Activated CD8-positive, alpha-beta memory T cell treated with anti-CD3 and anti-CD28 coated beads, Interleukin-2, amount 50 U/mL, for 4 hours (primary cell): ENCODE results near the gene NMT1.

Source experiments
- DNase-seq: peaks from one replicate; pipeline ENCODE4 v3.0.0-alpha.2; 2020

NMT1 gene

DNA sequence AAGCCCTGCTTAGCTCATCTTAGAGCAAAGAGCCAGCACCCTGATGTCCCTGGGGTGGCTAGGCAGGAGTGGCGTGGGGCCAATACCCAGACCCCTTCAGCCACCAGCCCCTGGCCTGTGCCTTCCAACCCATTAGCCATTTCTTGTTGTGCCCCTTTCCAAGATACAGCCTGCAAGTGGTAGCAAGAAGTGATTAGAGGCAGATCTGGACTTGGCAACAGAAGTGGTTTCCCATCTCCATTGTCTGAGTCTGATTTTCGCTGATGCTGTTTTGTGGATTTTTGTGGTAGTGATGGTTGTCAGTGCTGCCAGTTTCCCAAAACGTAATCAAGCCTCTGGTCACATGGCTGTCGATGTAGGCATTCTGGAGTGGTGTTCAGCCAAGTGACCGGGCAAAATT is 45.5 kb downstream of the NMT1 start:
- DNase-seq: no peak

DNA sequence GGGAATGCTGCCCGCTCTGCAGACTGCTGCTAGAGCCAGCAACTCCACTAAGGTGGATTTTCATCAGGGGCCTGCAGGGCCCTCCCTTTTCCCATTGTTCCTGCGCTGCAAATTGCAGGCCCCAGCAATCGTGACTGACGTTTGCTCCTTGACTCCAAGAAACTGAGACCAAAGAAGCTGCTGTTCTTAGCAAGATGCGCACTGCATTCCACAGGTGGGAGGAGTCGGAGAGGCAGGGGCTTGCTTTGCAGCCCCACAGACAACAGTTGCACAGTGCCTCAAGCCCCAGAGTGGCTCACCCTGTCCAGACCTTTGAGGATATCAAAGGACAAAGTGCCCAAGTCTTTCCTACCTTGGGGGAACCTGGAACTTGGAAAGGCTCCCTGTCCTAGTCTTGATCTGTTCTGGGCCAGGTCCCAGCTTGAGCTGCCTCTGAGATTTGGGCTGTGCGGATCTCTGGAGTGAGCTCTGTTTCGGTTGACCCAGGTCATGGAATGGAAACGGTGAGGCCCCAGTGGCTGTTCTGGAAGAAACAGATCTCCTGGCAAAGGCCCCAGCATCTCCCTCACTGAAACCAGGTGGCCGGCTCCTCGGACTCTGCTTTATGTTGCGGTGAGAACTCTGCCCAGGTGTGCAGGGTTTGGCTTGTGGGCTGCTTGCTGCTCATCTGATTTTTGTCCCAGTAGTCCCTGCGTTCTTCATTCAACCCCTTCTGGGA is 46.3 kb downstream of the NMT1 start:
- no peak for DNase-seq

DNA sequence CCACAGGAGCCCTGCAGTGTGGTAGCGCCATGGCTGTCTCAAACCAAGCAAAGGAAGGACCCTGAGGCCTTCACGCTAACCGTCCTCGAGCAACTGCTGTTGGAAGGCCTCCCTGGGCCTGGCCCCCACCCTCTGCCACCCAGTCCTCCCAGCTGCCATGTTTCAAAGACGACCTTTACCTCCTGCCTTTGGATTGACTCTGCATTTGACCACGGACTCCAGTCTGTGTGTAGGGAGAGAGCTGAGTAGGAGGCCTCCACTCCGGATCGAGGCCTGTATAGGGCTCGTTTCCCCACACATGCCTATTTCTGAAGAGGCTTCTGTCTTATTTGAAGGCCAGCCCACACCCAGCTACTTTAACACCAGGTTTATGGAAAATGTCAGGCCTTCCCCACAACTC is 46.9 kb downstream of the NMT1 start:
- DNase-seq: no peak

DNA sequence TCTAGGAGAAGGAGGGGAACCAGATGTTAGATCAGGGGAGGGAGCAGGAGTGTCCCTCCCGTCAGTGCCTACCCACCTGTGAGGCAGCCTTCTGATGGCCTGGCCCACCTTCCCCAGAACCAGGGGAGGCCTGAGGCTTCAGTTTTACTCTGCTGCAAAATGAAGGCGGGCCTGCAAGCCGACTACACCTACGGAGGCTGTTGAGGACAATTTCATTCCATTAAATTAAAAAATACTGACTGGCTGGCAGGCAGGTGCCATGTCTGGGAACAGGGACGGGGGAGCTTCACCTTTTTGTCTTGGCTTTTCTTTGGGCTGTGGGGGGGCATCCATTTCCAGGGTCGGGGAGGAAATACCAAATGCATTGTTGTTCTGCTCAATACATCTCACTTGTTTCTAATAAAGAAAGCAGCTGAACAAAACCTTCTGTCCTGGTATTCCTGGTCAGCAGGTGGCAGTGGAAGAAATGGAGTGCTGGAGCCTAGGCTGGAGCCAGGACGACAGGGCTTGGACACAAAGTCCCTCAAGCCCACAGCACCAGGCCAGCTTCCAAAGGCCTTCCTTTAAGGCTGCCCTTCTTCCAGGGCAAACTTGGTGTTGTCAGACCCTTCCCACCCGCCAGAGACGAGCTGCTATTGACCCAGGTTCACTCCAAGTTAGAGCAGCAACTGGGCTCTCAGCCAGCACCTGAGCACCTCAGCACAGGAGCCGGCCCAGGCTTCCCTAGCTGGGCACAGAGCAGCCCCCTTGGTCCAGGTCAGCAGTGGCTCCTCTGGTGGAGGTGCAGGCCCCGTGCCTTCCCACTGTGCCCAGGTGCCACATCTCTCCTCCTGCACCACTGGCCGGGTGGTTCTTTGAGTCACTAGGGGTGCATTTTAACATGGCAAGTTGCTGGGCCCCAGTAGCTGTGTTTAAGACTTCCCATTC is 47.7 kb downstream of the NMT1 start:
- no peak for DNase-seq

DNA sequence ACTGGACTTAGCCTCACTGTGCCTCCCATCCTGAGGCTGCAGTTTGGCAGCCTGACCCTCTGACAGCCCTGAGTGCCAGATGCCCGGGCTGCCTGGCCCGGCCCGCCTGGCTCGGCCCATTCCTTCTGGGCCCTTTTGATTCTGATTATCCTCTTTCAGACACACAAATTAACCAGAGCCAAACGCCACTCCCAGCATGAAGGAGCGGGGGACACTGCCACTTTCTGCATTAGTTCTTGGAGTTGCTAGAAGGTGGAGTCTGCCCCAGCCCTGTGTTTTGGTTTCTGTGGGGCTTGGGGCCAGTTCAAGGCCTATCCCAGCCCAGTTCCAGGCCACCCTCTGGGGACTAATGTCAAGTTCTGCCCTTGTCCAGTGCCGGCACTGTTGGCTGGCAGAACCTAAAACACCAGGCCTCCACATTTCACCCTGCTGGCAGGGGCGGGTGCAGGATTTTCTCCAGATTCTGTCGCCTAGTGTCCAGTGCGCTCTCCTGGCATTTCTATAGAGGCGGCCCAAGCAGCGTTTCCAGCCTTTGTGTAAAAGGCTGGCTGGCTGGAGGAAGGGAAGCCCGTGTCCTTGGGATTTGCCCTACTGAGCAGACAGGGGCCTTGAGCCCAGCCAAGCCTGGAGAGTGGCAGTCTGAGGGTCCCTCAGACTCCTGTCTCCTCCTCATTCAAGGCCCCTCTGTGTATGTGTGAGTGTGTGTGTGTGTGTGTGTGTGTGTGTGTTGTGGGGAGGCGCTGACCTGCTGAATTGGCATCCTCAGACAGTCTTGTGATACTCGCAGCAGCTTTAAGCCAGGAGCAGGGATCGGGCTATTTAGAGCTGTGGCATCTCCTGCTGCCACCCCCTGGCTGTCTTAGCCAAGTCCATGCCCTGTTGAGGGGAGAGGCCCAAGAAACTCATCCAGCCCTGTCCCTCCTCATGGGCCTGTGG is 49.8 kb downstream of the NMT1 start:
- no peak for DNase-seq

DNA sequence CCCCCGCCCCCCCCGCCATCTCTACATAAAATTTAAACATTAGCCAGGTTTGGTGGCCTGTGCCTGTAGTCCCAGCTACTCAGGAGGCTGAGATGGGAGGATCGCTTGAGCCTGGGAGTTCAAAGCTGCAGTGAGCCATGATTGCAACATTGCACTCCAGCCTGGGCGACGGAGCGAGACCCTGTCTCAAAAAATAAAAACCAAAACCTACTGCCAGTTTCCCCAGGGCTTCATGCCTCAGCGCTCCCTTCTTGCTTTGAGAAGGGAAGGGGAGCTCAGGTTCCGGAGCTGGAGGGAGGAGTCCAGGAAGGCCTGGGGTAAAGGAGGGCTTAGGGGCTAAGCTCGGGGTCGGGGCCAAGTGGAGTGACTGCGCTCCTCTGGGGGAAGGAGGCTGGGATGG is 50.7 kb downstream of the NMT1 start:
- DNase-seq: no peak

DNA sequence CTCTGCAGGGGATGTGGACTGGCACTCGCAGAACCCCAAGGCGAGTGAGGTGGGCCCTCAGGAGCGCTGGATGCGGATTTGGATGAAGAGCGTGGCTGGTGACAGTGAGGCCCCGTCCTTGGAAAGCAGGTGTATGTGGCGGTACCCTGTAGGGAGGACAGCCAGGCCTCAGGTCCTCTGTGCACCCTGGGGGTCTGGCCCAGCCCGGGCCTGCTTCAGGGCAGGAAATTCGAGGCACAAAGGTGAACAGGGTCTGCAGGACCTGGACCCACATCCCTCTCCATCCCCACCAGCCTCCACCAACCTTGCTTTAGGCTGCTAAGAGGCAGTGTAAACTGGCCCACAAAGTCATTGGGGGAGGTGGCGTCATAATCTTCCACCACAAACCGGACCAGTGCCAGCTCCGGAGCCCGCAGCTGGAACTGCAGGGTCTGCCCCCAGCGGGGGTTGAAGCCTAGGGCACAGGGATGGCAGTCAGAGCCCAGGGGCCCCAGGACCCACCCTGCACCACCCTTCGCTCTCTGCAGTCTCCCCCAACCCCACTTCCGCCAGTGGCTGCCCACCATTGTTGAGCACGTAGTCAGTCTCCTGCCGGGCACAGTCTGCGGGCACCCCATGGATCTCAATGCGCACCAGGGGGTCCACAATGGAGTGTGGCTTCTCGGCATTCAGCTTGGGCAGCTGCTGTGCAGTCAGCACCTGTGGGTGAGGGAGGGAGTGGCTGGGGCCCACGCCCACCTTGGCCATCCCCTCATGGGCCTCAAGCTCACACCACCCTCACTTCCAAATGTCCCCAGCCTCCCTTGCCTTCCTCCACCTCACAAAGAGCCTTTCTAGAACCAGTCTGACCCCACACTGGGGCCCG is 51.7 kb downstream of the NMT1 start:
- DNase-seq: no peak

DNA sequence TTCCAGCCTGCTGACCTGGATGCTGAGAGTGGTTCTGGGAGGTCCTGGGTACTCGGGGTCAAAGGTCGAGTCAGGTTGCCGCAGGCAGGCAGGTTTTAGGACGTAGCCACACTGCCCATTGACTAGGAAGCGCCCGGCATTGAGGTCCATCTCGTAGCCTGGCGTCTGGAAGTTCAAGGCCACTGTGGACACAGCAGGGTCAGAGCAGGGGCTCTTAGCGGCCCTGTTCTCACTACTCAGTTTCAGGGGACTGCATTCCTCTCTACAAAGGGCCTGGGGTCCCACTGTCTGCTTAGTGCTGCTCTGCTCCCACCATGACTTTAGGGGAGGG is 52.3 kb downstream of the NMT1 start:
- DNase-seq: no peak

DNA sequence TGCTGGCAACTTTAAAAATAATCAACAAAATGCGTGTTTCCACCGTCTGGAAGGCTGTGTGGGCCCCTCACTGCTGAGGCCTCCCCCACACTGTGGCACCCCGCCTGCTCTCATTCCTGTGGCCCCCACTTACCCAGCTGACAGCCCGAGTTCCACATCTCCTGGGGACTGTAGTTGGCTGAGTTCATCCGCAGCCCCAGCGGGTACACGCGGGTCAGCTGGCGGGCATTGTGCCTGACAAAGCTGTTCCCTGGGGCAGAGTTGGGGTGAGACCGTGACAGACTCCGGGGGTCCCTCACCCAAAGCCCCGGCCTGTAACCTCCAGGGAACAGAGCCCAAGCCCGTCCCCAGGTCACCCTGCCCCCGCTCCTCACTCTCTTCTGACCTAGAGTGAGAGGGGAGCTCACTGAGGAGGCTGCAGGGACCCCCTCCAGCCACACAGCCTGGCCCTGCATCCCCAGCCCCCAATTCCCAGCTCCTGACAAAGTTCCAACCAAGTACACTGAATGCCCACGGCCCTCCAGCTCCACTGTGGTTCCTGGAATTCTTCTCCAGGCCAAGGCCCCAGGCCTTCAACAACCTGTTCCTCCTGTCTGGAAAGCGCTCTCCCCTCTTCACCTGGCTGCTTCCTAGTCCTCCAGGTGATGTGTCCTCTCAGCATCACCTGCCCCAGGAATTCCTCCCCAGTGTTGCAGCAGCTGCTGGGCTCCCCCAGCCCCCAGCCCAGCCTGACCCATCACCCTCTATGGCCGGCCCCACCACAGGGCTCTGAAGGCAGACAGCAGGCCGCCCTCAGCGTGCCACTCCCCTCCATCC is 53.2 kb downstream of the NMT1 start:
- no peak for DNase-seq

DNA sequence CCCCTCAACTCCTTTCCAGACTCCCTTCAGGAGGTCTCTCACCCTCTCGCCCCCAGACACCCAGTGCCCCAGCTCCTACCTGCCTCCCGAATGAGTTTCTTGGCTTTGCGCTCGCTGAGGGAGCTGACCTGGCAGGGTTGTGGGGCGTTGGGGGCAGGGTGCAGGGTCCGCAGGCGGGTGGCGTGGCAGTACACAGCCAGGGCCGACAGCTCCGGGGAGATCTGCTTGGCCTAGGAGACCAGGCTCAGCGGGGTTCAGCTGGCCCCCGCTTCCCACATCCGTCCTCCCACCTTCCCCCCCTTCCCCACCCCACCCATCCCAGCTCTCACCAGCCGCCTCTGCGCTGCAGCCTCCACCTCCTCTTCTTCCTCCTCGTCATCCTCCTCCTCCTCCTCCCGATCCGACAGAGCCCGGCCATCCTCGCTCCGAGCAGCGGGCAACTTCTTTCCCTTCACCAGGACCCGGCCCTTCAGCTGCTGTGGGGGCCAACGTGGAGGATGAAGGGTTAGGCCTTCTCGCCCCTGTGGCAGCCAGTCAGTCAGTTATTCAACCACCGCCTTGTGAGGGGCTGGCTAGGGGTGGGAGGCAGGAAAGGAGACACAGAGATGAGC is 54.0 kb downstream of the NMT1 start:
- no peak for DNase-seq

DNA sequence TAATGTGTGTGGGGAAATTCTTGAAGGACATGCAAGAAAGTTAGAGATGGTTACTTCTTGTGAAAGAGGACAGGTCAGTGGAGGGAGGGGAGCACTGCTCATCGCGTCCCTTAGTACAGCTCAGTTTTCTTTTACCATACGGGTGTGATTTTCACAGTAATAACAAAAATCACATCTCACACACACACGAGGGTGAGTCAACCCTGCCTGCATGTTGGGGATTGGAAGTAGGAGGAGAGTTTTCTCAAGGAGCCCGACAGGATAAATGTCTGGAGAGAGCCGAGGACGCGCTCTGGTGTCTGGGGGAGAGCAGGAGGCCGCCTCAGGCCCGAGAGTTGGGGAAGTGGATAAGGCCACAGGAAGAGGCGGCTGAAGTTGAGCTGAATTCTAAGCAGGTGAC is 54.8 kb downstream of the NMT1 start:
- no peak for DNase-seq

DNA sequence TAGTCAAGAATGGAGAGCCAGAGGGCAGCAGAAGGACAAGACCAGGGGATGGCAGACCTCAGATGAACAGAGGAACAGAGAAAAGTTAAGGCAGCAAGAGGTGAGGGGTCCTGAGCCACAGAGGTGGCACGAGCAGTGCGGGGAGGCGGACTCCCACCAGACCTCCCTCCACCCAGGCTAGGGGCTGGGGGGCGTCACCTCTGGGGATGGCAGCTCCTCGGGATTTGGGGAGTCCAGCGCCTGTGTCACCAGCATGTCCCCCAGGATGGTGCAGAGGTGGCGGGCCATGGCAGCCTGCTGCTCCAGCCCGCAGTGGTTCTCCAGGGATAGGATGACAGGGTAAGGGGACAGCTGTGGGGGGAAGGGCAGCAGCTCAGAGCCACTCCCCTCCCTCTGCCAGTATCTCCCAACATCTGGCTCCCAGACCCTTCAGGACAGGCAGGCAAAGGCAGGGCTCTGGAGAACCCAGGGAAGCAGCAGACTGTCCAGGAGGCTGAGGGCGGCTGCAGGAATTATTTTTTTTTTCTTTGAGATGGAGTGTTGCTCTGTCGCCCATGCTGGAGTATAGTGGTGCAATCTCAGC is 55.4 kb downstream of the NMT1 start:
- DNase-seq: no peak

DNA sequence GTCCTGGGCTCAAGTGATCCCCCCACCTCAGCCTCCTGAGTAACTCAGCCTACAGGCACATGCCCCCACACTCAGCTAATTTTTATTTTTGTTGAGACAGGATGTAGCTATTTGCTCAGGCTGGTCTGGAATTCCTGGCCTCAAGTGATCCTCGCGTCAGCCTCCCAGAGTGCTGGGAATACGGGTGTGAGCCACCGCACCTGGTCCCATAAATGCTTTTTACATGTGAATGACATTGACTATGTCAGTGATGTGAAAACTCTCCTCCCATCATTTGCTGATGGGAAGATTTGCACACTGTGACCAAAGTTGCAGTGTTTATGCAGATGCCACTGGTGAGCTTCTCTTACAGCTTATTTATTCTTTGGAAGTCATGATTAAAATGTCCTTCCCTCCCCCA is 56.2 kb downstream of the NMT1 start:
- no peak for DNase-seq

DNA sequence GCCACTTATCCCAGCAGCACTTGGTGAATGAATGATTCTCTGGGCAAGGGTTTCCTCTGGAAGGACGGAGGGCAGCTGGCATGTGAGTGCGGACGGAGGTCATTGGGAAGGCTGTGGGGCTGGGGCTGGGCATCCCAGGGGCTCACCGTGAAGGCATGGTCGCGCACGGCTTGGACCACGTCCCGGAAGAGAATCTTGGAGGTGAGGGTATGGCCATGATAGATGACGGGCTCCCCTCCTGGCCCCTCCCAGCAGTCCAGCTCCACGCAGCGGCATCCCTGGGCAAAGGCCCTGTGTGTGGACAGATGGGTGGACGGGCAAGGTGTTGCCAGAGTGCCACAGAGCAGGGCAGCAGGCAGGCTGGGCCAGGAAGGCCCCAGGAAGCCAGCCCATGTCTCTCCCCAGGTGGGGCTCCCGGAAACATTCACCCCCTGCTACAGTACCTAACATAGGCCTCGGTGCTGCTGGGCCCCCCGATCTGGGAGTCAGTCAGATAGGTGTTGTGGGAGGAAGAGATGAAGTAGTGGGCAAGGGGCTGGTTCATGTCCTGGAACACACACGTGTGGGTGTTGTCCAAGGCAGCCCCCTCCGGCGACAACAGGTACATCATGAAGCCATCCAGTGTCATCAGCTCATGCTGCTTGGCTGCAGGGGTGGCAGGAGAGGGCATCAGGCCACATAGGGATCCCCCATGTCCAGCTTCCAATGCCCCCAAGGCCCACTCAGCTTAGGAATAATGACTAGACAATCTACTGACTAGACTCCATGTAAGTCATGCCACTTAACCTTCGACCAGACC is 56.9 kb downstream of the NMT1 start:
- DNase-seq: no peak

DNA sequence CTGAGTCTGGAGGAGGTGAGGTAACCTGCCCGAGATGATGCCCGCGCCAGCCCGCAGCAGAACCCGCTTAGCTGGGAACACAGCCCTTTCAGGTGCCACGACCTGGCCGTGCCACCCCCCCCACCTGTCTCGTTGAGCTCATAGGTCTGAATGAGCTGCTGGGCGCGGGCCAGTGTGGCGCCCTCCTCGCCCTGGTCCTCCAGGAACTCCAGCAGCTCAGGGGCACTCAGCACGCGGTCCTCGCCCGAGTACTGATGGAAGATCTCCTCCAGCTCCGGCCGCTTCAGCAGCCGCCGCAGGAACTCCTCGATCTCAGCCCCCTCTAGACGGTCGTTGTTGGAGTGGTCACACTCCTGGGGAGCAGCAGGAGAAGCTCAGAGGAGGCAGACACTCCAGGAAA is 57.6 kb downstream of the NMT1 start:
- DNase-seq: no peak

DNA sequence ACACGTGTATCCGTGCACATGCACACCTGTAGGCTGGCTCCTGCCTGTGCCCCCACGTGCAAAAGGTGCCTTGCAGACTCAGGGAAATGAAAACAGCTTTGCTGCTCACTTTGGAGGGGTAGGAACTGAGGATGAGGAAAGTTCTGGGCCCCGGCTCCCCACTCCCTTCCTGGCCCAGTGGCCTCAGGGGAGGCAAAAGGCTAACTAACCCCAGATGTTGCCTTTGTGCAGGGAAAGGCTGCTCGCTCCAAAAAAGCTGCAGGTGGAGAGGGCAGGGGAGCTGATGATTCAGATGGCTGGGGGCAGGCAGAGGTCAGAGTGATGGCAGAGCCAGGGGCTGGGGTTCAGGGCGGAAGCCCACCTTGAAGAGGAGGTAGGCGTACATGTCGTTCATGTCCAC is 58.8 kb downstream of the NMT1 start:
- no peak for DNase-seq

DNA sequence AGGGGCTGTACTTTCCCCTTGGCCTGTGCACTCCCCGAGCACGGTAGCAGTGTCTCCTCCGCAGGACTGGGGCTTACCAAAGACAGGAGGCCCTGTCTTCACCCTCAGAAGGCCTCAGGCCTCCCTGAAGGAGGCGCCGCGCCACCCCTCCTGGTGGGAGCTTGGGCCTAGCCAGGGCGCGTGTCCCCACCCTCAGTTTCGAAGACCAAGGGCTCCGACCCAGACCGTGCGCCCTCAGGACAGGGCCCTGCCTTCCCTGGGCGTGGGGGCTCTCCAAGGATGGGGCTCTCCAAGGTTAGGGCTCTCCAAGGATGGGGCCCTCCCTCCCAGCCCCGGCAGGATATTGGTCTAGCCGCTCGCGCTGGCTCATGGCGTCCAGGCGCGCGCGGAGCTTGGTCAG is 59.4 kb downstream of the NMT1 start:
- DNase-seq: no peak

DNA sequence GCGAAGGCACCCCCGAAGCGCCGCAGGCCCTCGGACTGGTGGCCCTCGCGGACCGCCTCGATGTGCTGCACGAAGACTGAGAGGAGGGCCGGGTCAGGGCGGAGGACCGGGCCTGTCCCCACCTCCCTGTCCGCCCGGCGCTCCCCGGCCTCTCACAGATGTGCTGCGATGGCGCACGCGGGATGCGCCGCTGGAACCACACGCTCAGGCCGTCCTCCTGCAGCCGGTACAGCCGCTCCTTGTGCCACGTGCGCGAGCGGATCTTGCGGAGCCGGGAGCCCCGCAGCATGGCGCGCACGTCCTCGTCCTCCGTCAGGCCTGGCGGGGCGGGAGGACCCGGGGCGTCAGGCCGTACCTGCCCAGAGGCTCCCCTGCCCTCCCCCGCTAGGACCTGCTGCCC is 59.9 kb downstream of the NMT1 start:
- DNase-seq: no peak

DNA sequence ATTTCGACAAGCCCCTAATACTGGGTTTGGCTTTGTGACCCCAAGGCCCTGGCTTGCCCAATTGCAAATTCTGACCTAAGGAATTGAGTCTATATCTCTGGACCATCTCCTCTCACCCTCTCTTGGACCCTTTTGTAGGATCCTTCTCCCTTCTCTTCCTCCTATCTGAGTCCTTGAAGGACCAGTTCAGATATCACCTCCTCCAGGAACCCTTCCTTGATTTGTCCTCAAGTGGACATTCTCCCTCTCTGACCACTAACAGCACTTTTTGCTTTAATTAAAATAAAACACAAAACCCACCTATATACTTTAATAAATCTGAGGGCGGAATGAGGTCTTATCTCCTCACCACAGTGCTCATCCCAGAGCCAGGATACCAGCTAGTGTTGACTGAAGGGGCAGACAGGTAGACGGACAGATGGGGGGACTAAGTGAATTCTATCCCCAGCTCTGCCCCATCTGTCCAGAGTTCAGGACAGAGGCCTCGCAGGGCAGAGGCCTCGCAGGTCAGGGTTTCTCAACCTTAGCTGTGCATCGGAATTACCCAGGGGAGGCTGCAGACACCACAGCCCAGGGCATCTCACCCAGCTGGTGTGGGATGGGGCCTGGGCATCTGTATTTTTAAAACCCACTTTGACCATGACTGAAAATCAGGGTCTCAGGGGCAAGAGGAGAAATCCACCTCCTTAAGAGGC is 62.1 kb downstream of the NMT1 start:
- DNase-seq: no peak
